BJ (cell line): ENCODE measurements around the gene STAT5B. TPM values are rescaled to one million over a fixed set of nuclear protein-coding genes. Genes with fewer than 3 reads are reported as not detected.
A peak's percentile ranks its signal among the peaks of the same experiment; 100 is the strongest.

Experiments
- CTCF ChIA-PET: fragments of 350-600 bp; formaldehyde crosslinking; extraction: SDS; loops from one replicate; lab custom pipeline; 2021; ENCODE audit warnings: antibody characterized with exemption, inconsistent platforms; lab: Yijun Ruan, JAX
- POLR2A ChIA-PET: fragments of 300-600 bp; sonication (Branson Sonifier 250); formaldehyde crosslinking; extraction: SDS; loops from one replicate; lab custom pipeline; 2021; ENCODE audit warnings: antibody characterized with exemption; lab: Charles Lee
- DNase-seq: peaks from one replicate; pipeline ENCODE4 v3.0.0-alpha.2; 2011; ENCODE audit warnings: low read depth
- H3K27me3 ChIP-seq: 2 replicates; pipeline ENCODE4 v1.6.0; 2011; ENCODE audit warnings: low read length; ENCODE audit not compliant: control insufficient read depth, insufficient read depth
- H3K36me3 ChIP-seq: 2 replicates; pipeline ENCODE4 v1.5.1; 2011; ENCODE audit warnings: low read length; ENCODE audit not compliant: control insufficient read depth, insufficient read depth
- H3K4me3 ChIP-seq: 2 replicates; pipeline ENCODE4 v1.5.1; 2011; ENCODE audit warnings: low read depth, mild to moderate bottlenecking, control low read depth, low read length
- polyA plus RNA-seq: library from polyadenylated mRNA; depleted of rRNA; stranded (reverse); fragments of >200 nt; gene quantifications from 2 replicates; pipeline ENCODE4 v1.2.3, GENCODE V29; 2011
- TF ChIP-seq, protein P1 (sequence below): IDR thresholded peaks from 2 replicates; pipeline ENCODE4 v1.5.1; 2011; ENCODE audit warnings: low read depth, mild to moderate bottlenecking, control low read depth, inconsistent platforms, low read length, moderate library complexity; ENCODE audit not compliant: insufficient read depth

STAT5B gene
- polyA plus RNA-seq, 1 experiment = 37.2 TPM

DNA sequence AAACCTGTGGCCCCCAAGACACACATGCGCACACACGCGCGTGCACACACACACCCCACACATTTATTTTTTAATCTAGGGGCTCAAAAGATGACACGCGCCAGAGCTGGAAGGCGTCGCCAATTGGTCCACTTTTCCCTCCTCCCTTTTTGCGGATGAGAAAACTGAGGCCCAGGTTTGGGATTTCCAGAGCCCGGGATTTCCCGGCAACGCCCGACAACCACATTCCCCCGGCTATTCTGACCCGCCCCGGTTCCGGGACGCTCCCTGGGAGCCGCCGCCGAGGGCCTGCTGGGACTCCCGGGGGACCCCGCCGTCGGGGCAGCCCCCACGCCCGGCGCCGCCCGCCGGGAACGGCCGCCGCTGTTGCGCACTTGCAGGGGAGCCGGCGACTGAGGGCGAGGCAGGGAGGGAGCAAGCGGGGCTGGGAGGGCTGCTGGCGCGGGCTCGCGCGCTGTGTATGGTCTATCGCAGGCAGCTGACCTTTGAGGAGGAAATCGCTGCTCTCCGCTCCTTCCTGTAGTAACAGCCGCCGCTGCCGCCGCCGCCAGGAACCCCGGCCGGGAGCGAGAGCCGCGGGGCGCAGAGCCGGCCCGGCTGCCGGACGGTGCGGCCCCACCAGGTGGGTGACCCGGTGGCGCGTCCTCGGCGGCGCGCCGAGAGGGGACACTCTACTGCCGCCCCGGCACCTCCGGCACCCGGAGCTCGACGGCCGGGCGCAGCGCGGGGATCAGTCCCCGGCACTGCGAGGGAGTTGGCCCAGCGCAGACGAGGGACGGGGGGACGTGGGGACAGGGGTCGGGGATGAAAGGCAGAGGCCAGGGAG is 12.0 kb upstream of the STAT5B start, which contains the start of gene STAT5A:
Gene STAT5A, plus strand, starts transcription at position 522 of the 826 bp plus-strand sequence. CDS start 914 bp downstream, outside the sequence.
- TF ChIP-seq, protein P1, sequence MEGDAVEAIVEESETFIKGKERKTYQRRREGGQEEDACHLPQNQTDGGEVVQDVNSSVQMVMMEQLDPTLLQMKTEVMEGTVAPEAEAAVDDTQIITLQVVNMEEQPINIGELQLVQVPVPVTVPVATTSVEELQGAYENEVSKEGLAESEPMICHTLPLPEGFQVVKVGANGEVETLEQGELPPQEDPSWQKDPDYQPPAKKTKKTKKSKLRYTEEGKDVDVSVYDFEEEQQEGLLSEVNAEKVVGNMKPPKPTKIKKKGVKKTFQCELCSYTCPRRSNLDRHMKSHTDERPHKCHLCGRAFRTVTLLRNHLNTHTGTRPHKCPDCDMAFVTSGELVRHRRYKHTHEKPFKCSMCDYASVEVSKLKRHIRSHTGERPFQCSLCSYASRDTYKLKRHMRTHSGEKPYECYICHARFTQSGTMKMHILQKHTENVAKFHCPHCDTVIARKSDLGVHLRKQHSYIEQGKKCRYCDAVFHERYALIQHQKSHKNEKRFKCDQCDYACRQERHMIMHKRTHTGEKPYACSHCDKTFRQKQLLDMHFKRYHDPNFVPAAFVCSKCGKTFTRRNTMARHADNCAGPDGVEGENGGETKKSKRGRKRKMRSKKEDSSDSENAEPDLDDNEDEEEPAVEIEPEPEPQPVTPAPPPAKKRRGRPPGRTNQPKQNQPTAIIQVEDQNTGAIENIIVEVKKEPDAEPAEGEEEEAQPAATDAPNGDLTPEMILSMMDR = no peak
- ChIA-PET POLR2A (no interaction called here), CTCF (interaction anchor here (0.6 to 1.5 kb wide), 4 partner anchors 9 to 230 kb away, joined by 3 to 4 read pairs (median 3); no protein-coding TSS in a partner anchor)
- H3K27me3 ChIP-seq = no peaks in the 10 kb centered on the region
- H3K36me3 ChIP-seq = no peaks in the 10 kb centered on the region
- peak within 1 kb of the TSS; percentile 57 for H3K4me3 ChIP-seq
- no peak for DNase-seq

GRCh38 chr17:42287305-42287976 is 11.2 kb upstream of the STAT5B start:
- ChIA-PET CTCF (interaction anchor here (0.6 to 1.3 kb wide), 5 partner anchors 9 to 184 kb away, joined by 3 to 5 read pairs (median 3); partner anchors contain the start of gene STAT3), POLR2A (no interaction called here)
- no peaks in the 10 kb centered on the region for H3K36me3 ChIP-seq
- no peak for DNase-seq
- H3K4me3 ChIP-seq = peak overlapping the region; percentile 57
- TF ChIP-seq, protein P1 = no peak
- no peaks in the 10 kb centered on the region for H3K27me3 ChIP-seq

GRCh38 chr17:42286411-42287221 is 10.4 kb upstream of the STAT5B start:
- no peaks in the 10 kb centered on the region for H3K36me3 ChIP-seq
- ChIA-PET CTCF (interaction anchor here (0.6 to 1.3 kb wide), 6 partner anchors 9 to 102 kb away, joined by 3 to 5 read pairs (median 3); partner anchors contain the start of gene STAT3), POLR2A (interaction anchor here (0.6 kb wide), 2 partner anchors 11 to 123 kb away, joined by 4 read pairs; no protein-coding TSS in a partner anchor)
- H3K4me3 ChIP-seq = no peak overlapping the region
- no peak for DNase-seq
- TF ChIP-seq, protein P1 = no peak
- no peaks in the 10 kb centered on the region for H3K27me3 ChIP-seq

DNA sequence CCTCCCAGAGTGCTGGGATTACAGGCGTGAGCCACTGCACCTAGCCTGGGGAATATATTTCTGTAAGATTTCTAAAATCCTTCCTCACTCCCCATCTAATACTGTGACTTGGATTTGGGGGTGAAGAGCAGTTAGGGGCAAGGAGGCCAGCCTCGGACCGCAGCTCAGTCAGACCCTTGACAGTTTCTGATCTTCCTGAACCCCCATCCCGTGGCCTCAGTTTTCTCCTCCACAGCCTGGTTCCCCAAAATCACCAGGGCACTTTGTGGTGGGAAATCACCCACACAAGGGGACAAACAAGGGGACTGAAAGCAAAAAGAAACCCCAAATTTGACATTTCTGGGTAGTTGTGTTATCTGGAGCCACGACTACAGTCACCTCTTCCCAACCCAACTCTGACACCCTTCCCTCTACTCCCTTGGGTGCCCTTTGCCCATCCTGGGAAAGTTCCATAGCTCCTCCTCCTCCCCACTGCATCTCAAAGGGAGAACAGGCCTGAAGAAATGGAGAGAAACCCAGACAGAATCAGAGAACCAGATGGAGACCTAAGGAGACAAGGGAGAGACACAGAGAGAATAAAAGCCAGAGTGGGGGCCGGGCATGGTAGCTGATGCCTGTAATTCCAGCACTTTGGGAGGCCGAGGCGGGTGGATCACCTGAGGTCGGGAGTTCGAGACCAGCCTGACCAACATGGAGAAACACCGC is 9.3 kb upstream of the STAT5B start:
- TF ChIP-seq, protein P1 = no peak
- POLR2A ChIA-PET = no interaction called here
- CTCF ChIA-PET = interaction anchor here (0.6 kb wide), 2 partner anchors 17 to 63 kb away, joined by 3 read pairs; no protein-coding TSS in a partner anchor
- DNase-seq = no peak
- Histone ChIP-seq H3K27me3 (no peaks in the 10 kb centered on the region), H3K36me3 (no peaks in the 10 kb centered on the region), H3K4me3 (no peak overlapping the region)
